K562 (cell line): ENCODE measurements around the gene RREB1. TPM values are rescaled to one million over a fixed set of nuclear protein-coding genes. Genes with fewer than 3 reads are reported as not detected.
A peak's percentile ranks its signal among the peaks of the same experiment; 100 is the strongest.

ENCODE experiments used
- GTF2A2 ChIP-seq: IDR thresholded peaks from 2 replicates; pipeline ENCODE4 v1.6.1; 2016; ENCODE audit warnings: mild to moderate bottlenecking, missing genetic modification characterization, missing compliant biosample characterization
- HDAC8 ChIP-seq: fragments of 450-650 bp; IDR thresholded peaks from 2 replicates; pipeline ENCODE4 v1.6.1; 2016; ENCODE audit warnings: mild to moderate bottlenecking, missing genetic modification characterization, moderate library complexity, missing compliant biosample characterization
- NBN ChIP-seq: fragments of 450-650 bp; IDR thresholded peaks from 2 replicates; pipeline ENCODE4 v1.6.1; 2016; ENCODE audit warnings: low read depth, mild to moderate bottlenecking
- RBM14 ChIP-seq: fragments of 200-400 bp; formaldehyde crosslinking; IDR thresholded peaks from 2 replicates; pipeline ENCODE4 v1.6.1; 2018; ENCODE audit warnings: low read depth, mild to moderate bottlenecking, low read length, moderate library complexity, borderline replicate concordance; ENCODE audit not compliant: insufficient read depth
- SRF ChIP-seq, 2 experiments: fragments of 250-450, 450-650 bp in 1 of 2; sonication (Bioruptor Pico) in 1 of 2; sonication (generic) in 1 of 2; formaldehyde crosslinking; IDR thresholded peaks; 2 replicates each; pipeline versions ENCODE4 v1.5.0 to v1.5.1; 2020 to 2022; ENCODE audit warnings: mild to moderate bottlenecking in 1 of 2, missing genetic modification reagents in 1 of 2
- SRSF3 ChIP-seq: fragments of 200-400 bp; formaldehyde crosslinking; IDR thresholded peaks from 2 replicates; pipeline ENCODE4 v1.6.1; 2016; ENCODE audit warnings: mild to moderate bottlenecking, low read length, moderate library complexity; ENCODE audit not compliant: insufficient read depth
- ZNF146 ChIP-seq: IDR thresholded peaks from one replicate; pipeline ENCODE4 v1.6.1; 2018; ENCODE audit warnings: missing compliant biosample characterization; ENCODE audit not compliant: unreplicated experiment
- ZNF212 ChIP-seq: fragments of 450-650 bp; formaldehyde crosslinking; IDR thresholded peaks from 2 replicates; pipeline ENCODE4 v1.4.0; 2020; ENCODE audit warnings: mild to moderate bottlenecking
- ZNF75A ChIP-seq: fragments of 450-650 bp; formaldehyde crosslinking; IDR thresholded peaks from 2 replicates; pipeline ENCODE4 v1.4.0; 2020; ENCODE audit warnings: mild to moderate bottlenecking
- polyA plus RNA-seq, 8 experiments: library from polyadenylated mRNA; depleted of rRNA in 4 of 8; stranded (reverse) in 5 of 8; unstranded in 3 of 8; fragments of >200 nt; fragmentation: Nextera tagmentation in 2 of 8; fragmentation: Illumina TruSeq in 1 of 8; extraction: Ambion mirVana in 2 of 8; extraction: Trizol in 1 of 8; gene quantifications; 2 replicates each; pipeline versions ENCODE4 v1.2.1 to v1.2.3, GENCODE V29; 2011 to 2014; ENCODE audit warnings: inconsistent platforms in 1 of 8, missing spikeins in 1 of 8
- total RNA-seq, 7 experiments: library from RNA; depleted of rRNA in 6 of 7; stranded (reverse); fragments of >200 nt in 6 of 7; fragmentation: Illumina TruSeq in 2 of 7; extraction: Trizol in 2 of 7; gene quantifications; 2 replicates each; pipeline versions ENCODE4 v1.2.1 to v1.2.3, GENCODE V29; 2011 to 2021; ENCODE audit warnings: low replicate concordance in 1 of 7
- TF ChIP-seq, protein P1 (sequence below): fragments of 450-650 bp; IDR thresholded peaks from 2 replicates; pipeline ENCODE4 v1.6.1; 2017; ENCODE audit warnings: antibody characterized with exemption, mild to moderate bottlenecking
- TF ChIP-seq, protein P2 (sequence below): IDR thresholded peaks from 2 replicates; pipeline ENCODE4 v1.6.1; 2011; ENCODE audit not compliant: insufficient read length; ENCODE audit errors: extremely low read depth
- TF ChIP-seq, protein P3 (sequence below): IDR thresholded peaks from 2 replicates; pipeline ENCODE4 v1.6.1; 2012; ENCODE audit warnings: low read depth, low read length, improper control_type of control experiment, borderline replicate concordance
- TF ChIP-seq, protein P4 (sequence below): fragments of 450-650 bp; formaldehyde crosslinking; IDR thresholded peaks from 2 replicates; pipeline ENCODE4 v1.4.0; 2022; ENCODE audit warnings: missing genetic modification characterization
- TF ChIP-seq, protein P5 (sequence below), 2 experiments: fragments of 450-650 bp in 1 of 2; IDR thresholded peaks; 2 replicates each; pipeline ENCODE4 v1.6.1; 2011 to 2017; ENCODE audit warnings: low read depth in 2 of 2, antibody characterized with exemption in 1 of 2, borderline replicate concordance in 1 of 2, low read length in 1 of 2, mild to moderate bottlenecking in 1 of 2, mixed read lengths in 1 of 2; ENCODE audit not compliant: control insufficient read depth in 1 of 2

The RREB1 gene
- total and polyA plus RNA-seq, 9 of the 15 experiments (the other 6 are each of a cell fraction or from before 2014, with no cell fraction given), result 3.3 to 64.2 (median 19.3) TPM

DNA sequence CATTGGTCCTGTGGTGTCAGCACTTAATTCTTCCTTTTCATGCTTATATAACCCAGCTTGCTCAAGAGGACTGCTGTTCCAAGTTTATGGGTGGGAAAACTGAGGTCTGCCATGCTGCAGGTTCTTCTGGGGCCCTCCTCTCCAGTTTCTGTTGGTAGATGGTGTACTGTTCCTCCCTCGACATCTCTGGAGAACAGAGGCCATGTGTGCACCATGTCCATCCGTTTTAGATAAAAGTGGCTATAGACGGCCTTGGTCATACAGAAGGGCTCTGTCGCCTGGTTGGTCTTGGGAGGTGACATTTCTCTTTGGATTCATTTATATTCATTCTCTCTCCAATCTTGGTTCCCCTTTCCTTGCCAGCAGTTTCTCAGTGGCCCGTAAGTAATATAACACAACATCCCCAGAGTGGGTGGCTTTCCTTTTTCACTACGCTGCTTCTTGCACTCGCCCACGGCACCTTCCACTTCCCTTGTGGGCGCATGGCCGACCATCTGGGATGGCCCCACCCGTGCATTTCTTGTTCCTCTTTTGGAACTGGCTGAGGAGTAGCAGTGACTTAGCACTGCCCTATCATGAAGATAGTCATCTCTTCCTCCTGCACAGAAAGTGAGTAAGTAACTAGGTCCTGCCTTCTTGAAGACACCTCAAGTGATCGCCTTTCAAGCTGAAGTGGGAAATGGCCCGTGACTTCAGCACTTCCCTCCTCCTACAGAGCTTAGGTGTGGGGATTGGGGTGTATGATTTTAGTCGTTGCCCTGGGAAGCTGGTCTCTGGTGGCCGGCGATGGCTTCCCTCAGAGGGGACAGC is 94.2 kb downstream of the RREB1 start (continued):
- TF ChIP-seq, protein P1, sequence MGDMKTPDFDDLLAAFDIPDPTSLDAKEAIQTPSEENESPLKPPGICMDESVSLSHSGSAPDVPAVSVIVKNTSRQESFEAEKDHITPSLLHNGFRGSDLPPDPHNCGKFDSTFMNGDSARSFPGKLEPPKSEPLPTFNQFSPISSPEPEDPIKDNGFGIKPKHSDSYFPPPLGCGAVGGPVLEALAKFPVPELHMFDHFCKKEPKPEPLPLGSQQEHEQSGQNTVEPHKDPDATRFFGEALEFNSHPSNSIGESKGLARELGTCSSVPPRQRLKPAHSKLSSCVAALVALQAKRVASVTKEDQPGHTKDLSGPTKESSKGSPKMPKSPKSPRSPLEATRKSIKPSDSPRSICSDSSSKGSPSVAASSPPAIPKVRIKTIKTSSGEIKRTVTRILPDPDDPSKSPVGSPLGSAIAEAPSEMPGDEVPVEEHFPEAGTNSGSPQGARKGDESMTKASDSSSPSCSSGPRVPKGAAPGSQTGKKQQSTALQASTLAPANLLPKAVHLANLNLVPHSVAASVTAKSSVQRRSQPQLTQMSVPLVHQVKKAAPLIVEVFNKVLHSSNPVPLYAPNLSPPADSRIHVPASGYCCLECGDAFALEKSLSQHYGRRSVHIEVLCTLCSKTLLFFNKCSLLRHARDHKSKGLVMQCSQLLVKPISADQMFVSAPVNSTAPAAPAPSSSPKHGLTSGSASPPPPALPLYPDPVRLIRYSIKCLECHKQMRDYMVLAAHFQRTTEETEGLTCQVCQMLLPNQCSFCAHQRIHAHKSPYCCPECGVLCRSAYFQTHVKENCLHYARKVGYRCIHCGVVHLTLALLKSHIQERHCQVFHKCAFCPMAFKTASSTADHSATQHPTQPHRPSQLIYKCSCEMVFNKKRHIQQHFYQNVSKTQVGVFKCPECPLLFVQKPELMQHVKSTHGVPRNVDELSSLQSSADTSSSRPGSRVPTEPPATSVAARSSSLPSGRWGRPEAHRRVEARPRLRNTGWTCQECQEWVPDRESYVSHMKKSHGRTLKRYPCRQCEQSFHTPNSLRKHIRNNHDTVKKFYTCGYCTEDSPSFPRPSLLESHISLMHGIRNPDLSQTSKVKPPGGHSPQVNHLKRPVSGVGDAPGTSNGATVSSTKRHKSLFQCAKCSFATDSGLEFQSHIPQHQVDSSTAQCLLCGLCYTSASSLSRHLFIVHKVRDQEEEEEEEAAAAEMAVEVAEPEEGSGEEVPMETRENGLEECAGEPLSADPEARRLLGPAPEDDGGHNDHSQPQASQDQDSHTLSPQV, result peak; percentile 97
- TF ChIP-seq RBM14 (no peak), HDAC8 (0 out of 2 replicates have a peak, but pooled peaks have one; percentile 25), SRSF3 (no peak), NBN (peak; percentile 92), ZNF146 (CRISPR knock-in tag) (no peak), SRF (CRISPR knock-in tag; IDR thresholded peaks at IDR 0.05) (peak in 1 of 2 experiments; percentile 76; a peak in 2 of 4 replicates), ZNF75A (CRISPR knock-in tag) (peak; percentile 62; the same call in 1 of the 2 replicates), ZNF212 (CRISPR knock-in tag) (peak; percentile 66; the same call in 1 of the 2 replicates), GTF2A2 (tag) (no peak)
- TF ChIP-seq, protein P2, sequence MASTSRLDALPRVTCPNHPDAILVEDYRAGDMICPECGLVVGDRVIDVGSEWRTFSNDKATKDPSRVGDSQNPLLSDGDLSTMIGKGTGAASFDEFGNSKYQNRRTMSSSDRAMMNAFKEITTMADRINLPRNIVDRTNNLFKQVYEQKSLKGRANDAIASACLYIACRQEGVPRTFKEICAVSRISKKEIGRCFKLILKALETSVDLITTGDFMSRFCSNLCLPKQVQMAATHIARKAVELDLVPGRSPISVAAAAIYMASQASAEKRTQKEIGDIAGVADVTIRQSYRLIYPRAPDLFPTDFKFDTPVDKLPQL, result no peak
- TF ChIP-seq, protein P3, sequence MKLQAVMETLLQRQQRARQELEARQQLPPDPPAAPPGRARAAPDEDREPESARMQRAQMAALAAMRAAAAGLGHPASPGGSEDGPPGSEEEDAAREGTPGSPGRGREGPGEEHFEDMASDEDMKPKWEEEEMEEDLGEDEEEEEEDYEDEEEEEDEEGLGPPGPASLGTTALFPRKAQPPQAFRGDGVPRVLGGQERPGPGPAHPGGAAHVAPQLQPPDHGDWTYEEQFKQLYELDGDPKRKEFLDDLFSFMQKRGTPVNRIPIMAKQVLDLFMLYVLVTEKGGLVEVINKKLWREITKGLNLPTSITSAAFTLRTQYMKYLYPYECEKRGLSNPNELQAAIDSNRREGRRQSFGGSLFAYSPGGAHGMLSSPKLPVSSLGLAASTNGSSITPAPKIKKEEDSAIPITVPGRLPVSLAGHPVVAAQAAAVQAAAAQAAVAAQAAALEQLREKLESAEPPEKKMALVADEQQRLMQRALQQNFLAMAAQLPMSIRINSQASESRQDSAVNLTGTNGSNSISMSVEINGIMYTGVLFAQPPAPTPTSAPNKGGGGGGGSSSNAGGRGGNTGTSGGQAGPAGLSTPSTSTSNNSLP, result 0 out of 2 replicates have a peak, but pooled peaks have one; percentile 28
- TF ChIP-seq, protein P4, sequence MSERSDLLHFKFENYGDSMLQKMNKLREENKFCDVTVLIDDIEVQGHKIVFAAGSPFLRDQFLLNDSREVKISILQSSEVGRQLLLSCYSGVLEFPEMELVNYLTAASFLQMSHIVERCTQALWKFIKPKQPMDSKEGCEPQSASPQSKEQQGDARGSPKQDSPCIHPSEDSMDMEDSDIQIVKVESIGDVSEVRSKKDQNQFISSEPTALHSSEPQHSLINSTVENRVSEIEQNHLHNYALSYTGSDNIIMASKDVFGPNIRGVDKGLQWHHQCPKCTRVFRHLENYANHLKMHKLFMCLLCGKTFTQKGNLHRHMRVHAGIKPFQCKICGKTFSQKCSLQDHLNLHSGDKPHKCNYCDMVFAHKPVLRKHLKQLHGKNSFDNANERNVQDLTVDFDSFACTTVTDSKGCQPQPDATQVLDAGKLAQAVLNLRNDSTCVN, result 0 out of 2 replicates have a peak, but pooled peaks have one; percentile 40
- TF ChIP-seq, protein P5, sequence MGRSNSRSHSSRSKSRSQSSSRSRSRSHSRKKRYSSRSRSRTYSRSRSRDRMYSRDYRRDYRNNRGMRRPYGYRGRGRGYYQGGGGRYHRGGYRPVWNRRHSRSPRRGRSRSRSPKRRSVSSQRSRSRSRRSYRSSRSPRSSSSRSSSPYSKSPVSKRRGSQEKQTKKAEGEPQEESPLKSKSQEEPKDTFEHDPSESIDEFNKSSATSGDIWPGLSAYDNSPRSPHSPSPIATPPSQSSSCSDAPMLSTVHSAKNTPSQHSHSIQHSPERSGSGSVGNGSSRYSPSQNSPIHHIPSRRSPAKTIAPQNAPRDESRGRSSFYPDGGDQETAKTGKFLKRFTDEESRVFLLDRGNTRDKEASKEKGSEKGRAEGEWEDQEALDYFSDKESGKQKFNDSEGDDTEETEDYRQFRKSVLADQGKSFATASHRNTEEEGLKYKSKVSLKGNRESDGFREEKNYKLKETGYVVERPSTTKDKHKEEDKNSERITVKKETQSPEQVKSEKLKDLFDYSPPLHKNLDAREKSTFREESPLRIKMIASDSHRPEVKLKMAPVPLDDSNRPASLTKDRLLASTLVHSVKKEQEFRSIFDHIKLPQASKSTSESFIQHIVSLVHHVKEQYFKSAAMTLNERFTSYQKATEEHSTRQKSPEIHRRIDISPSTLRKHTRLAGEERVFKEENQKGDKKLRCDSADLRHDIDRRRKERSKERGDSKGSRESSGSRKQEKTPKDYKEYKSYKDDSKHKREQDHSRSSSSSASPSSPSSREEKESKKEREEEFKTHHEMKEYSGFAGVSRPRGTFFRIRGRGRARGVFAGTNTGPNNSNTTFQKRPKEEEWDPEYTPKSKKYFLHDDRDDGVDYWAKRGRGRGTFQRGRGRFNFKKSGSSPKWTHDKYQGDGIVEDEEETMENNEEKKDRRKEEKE (IDR thresholded peaks at IDR 0.05; ENCODE audit: borderline replicate concordance in 1 of 2, control insufficient read depth in 1 of 2, low read depth in 2 of 2, low read length in 1 of 2), result no peak
